Measurements from ENCODE around the gene ALG12.

The ALG12 gene

DNA sequence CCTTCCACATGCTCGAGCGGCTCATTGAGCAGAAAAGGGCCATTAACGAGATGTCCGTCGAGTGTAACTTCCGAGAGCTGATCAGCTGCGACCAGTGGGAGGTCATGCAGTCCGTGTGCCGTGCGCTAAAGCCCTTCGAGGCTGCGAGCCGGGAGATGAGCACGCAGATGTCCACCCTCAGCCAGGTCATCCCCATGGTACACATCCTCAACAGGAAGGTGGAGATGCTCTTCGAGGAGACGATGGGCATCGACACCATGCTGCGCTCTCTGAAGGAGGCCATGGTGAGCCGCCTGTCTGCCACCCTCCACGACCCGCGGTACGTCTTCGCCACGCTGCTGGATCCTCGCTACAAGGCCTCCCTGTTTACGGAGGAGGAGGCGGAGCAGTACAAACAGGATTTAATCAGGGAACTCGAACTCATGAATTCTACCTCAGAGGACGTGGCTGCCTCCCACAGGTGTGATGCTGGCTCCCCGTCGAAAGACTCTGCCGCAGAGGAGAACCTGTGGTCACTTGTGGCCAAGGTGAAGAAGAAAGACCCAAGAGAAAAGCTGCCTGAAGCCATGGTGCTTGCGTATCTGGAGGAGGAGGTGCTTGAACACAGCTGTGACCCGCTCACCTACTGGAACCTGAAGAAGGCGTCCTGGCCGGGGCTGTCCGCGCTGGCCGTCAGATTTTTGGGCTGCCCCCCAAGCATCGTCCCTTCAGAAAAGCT, 31.7 kb downstream of the ALG12 start:
- no peak for DNase-seq

GRCh38 chr22:49885881-49886280, 32.4 kb downstream of the ALG12 start:
- DNase-seq = no peak

DNA sequence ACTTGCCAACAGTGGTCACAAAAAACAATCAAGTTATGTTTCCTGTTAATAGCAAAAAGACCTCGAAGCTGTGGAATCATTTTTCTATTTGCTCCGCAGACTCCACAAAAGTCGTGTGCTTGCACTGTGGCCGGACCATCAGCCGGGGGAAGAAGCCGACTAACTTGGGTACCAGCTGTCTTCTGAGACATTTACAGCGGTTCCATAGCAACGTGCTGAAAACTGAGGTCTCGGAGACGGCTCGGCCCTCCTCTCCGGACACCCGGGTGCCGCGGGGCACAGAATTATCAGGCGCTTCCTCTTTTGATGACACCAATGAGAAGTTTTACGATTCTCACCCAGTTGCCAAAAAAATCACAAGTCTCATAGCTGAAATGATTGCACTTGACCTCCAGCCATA, 33.0 kb downstream of the ALG12 start:
- no peak for DNase-seq

DNA sequence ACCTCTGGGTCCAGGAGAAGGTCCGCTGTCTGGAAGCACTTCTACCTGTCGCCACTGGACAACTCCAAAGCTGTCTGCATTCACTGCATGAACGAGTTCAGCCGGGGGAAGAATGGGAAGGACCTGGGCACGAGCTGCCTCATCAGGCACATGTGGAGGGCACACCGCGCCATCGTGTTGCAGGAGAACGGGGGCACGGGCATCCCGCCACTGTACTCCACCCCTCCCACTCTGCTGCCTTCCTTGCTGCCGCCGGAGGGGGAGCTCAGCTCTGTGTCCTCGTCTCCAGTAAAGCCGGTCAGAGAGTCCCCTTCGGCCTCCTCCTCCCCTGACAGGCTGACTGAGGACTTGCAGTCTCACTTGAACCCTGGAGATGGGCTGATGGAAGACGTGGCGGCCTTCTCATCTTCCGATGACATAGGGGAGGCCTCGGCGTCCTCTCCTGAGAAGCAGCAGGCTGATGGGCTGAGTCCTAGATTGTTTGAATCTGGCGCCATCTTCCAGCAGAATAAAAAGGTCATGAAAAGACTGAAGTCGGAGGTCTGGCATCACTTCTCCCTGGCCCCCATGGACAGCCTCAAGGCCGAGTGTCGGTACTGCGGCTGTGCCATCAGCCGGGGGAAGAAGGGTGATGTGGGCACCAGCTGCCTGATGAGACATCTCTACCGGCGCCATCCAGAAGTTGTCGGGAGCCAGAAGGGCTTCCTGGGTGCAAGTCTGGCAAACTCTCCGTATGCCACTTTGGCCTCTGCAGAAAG, 33.6 kb downstream of the ALG12 start:
- DNase-seq = no peak

- no peak for DNase-seq
Measured at GRCh38 chr22:49884075-49884474, 34.2 kb downstream of the ALG12 start.

DNA sequence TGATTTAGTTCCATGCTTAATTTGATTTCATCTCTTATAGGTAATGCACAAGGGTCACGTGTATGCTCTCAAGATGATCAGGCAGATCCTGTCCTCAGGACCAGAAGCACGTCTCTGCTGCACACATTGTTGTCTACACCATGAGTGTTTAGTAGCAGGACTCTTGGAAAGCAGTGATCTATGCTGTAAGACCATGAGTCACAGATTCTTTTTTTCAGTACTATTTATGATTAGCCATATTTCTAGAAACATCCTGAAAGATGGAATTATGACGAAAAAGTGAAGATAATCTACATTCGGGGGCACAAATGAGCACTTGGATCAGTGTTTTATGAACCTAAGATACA, 35.0 kb downstream of the ALG12 start:
- DNase-seq = no peak

GRCh38 chr22:49882519-49883293, 35.5 kb downstream of the ALG12 start:
- DNase-seq = no peak

GRCh38 chr22:49881856-49882255, 36.4 kb downstream of the ALG12 start:
- DNase-seq = no peak

- no peak for DNase-seq
Measured at GRCh38 chr22:49880281-49880680, 38.0 kb downstream of the ALG12 start.

- DNase-seq = no peak
Measured at GRCh38 chr22:49879871-49880270, 38.4 kb downstream of the ALG12 start.

DNA sequence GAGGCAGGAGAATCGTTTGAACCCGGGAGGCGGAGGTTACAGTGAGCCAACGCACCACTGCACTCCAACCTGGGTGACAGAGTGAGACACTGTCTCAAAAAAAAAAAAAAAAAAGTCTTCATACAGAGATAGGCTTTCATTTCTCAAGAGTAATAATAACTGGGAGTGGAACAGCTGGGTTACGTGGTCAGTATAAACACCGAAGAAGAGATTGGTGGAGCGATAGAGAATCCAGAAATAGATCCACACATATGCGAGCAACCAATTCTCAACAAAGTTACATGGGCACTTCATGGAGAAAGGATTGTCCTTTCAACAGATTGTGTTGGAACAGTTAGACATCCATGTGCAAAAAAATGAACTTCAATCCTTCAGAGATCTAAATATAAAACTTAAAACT, 40.0 kb downstream of the ALG12 start:
- DNase-seq = no peak

DNA sequence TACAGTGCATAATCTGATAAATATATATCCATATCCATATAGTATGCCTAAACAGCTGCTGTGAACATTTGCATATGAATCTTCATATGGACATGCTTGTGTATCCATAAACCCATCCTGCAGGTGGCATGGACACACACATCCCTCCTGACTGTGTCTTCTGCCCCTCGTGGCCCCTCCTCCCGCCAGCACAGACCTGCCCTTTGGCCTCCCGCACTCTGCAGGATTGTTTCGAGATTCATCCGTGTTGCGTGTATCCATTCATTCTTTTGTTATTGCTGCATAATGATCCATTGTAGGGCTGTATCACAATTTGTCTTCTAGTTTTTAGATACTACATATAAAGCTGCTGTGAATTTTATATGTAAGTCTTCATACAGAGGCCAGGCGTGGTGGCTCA, 40.6 kb downstream of the ALG12 start:
- DNase-seq = no peak

GRCh38 chr22:49873228-49873940, 44.9 kb downstream of the ALG12 start:
- no peak for DNase-seq

DNA sequence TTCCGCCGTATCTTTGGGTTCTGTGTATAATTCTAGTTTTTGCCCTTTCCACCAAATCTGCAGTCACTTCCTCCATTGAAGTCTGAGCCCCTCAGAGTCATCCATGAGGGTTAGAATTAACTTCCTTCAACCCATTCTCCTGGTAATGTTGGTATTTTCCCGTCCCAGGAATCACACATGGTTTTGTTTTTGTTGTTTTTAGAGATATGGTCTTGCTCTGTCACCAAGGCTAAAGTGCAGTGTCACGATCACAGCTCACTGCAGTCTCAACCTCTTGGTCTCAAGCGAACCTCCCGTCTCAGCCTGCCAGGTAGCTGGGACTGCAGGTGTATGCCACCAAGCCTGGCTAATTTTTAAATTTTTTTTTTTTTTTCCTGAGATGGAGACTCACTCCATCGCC, 45.9 kb downstream of the ALG12 start:
- DNase-seq = no peak

- no peak for DNase-seq
Measured at GRCh38 chr22:49871482-49871881, 46.8 kb downstream of the ALG12 start.

DNA sequence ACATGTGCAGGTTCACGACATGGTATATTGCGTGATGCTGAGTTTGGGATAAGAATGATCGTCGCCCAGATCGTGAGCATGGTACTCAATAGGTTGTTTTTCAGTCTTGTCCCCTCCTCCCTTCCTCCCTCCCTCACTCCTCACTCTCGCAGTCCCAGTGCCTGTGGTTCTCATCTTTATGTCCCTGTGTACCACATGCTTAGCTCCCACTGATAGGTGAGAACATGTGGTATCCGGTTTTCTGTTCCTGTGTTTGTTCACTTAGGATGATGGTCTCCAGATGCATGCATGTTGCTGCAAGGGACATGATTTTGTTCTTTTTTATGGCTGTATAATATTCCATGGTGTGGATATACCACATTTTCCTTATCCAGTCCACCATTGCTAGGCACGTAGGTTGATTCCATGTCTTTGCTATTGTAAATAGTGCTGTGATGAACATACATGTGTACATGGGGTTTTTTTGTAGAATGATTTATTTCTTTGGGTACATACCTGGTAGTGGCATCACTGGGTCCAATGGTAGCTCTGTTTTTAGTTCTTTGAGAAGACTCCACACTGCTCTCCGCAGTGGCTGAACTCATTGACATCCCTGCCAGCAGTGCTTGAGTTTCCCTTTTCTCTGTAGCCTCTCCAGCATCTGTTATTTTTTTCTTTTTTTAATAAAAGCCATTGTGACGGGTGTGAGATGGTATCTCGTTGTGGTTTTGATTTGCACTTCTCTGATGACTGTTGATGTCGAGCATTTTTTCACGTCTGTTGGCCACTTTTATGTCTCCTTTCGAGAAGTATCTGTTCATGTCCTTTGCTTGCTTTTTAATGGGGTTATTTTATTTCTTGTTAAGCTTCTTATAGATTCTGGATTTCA, 48.2 kb downstream of the ALG12 start:
- DNase-seq = peak in 1 of 2 donors; percentile 67

GRCh38 chr22:49869086-49869830, 49.0 kb downstream of the ALG12 start:
- no peak for DNase-seq

DNA sequence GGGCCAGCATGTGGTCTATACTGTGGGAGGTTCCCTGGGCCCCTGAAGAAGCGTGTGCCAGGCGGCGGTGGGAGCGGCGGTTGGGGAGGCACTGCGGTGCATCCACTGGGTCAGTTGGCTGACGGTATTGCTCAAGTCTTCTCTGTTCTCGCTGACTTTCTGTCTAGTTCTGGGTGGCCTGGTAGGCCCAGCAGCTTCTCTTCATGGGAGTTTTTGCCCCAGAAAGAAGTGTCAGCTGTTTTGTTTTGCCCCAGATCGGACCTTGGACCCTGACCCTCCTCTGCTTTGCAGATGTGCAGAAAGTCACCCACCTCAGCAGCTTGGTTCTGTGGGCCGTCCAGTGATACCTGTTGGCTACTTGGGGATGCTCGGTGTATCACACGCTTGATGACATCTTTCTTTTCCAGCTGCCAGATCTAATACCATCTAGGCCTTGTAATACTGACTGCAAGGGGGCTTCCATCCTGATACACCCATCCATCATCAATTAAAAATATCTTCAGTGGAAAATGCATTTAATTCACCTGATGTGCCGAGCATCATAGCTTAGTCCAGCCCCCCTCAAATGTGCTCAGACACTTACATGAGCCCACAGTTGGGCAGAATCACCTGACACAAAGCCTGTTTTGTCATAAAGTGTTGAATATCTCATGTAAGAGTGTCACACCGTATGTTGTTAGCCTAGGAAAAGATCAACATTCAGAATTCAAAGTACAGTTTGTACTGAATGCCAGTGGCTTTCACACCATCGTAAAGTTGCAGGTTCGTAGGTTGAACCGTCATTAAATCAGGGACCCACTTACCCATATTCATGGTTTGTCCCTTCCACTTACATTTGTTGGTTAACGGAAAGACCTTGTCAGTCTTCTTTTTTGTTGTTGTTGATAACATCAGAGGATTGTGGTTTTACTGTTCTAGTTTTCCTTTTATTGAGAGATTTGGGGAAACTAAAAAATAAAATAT, 50.7 kb downstream of the ALG12 start:
- DNase-seq = peak in 1 of 2 donors; percentile 41

DNA sequence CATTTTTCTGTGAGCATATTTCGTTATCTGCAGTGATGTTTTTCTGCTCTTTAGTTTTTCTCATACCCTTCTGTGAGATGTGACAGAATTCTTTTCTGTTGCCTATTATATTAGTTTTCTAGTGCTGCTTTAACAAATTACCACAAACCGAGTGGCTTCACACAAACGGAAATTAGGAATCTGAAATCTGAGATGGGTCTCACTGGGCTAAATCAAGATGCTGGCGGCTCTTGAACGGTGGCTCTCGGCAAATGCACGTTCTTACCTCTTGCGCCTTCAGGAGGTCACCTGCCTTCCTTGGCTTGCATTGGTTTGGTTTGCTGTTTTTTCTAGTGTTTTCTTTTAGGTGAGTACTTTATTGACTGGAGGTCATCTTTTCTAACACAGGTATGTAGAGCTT, 51.6 kb downstream of the ALG12 start:
- DNase-seq = no peak

DNA sequence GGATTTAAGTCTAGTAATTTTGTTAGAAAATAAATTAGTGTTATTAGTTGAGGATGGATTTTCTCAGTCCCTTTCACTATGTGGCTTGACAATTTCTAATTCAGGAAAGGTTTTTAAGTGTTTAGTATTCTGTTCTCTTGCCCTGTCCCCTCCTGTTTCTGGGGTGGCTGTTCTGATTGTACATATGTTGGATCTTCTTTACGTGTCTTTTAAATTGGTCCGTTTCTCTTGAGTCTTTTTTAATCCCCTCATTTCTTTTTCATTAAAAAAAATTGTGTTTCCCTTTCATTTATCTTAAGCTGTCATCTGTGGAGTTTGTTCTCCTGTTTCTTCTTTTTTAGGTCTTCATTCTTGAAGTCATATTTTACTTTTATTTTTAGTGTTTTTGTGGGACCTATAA, 52.1 kb downstream of the ALG12 start:
- DNase-seq = no peak
